Fibroblast of lung (primary cell): ENCODE measurements around the gene EBI3. TPM values are rescaled to one million over a fixed set of nuclear protein-coding genes. Genes with fewer than 3 reads are reported as not detected.

ENCODE experiments used
- DNase-seq, 2 donors: peaks; one replicate each; pipeline versions ENCODE4 v3.0.0 to v3.0.0-alpha.2; 2010; ENCODE audit warnings: low read depth in 2 of 2
- H2AFZ ChIP-seq: 2 replicates; pipeline ENCODE4 v1.5.1; 2012; ENCODE audit warnings: low read length, control low read depth, inconsistent platforms
- H3K27ac ChIP-seq: 2 replicates; pipeline ENCODE4 v1.5.1; 2011; ENCODE audit warnings: low read length, control low read depth; ENCODE audit not compliant: insufficient read depth
- H3K27me3 ChIP-seq: 2 replicates; pipeline ENCODE4 v1.5.1; 2011; ENCODE audit warnings: mild to moderate bottlenecking, low read length; ENCODE audit not compliant: control insufficient read depth, insufficient read depth
- H3K36me3 ChIP-seq: 2 replicates; pipeline ENCODE4 v1.5.1; 2011; ENCODE audit warnings: low read length; ENCODE audit not compliant: control insufficient read depth, insufficient read depth
- H3K4me1 ChIP-seq: 2 replicates; pipeline ENCODE4 v1.5.1; 2011; ENCODE audit warnings: low read length; ENCODE audit not compliant: control insufficient read depth, insufficient read depth; ENCODE audit errors: extremely low read depth
- H3K4me2 ChIP-seq: 2 replicates; pipeline ENCODE4 v1.5.1; 2011; ENCODE audit warnings: low read length, control low read depth; ENCODE audit not compliant: insufficient read depth; ENCODE audit errors: extremely low read depth
- H3K4me3 ChIP-seq, 4 experiments: fragments of 200-600 bp in 1 of 4; sonication (generic) in 1 of 4; replicated peaks in 1 of 4; 2 replicates each; pipeline ENCODE4 v1.5.1; 2011 to 2016; ENCODE audit warnings: low read length in 4 of 4, low read depth in 3 of 4, mild to moderate bottlenecking in 3 of 4, control low read depth in 2 of 4, inconsistent platforms in 1 of 4, mixed read lengths in 1 of 4; ENCODE audit not compliant: insufficient read depth in 1 of 4; ENCODE audit errors: control extremely low read depth in 1 of 4
- H3K79me2 ChIP-seq: 2 replicates; pipeline ENCODE4 v1.5.1; 2012; ENCODE audit warnings: mild to moderate bottlenecking, low read length, inconsistent platforms; ENCODE audit not compliant: control insufficient read depth, insufficient read depth
- H3K9ac ChIP-seq: 2 replicates; pipeline ENCODE4 v1.5.1; 2011; ENCODE audit warnings: mild to moderate bottlenecking, low read length, control low read depth; ENCODE audit not compliant: insufficient read depth
- H3K9me3 ChIP-seq: 2 replicates; pipeline ENCODE4 v1.5.1; 2012; ENCODE audit warnings: low read depth, low read length; ENCODE audit not compliant: control insufficient read depth, insufficient read depth
- H4K20me1 ChIP-seq: 2 replicates; pipeline ENCODE4 v1.5.1; 2011; ENCODE audit warnings: low read length; ENCODE audit not compliant: control insufficient read depth, insufficient read depth; ENCODE audit errors: extremely low read depth
- CTCF ChIP-seq, 2 donors: IDR thresholded peaks in 1 of 2; conservative IDR thresholded peaks in 1 of 2; 1 replicate in 1 of 2; 2 replicates in 1 of 2; pipeline ENCODE4 v1.5.1; 2011 to 2012; ENCODE audit warnings: low read length in 2 of 2, control low read depth in 1 of 2, inconsistent platforms in 1 of 2, low read depth in 1 of 2, mild to moderate bottlenecking in 1 of 2
- EZH2 ChIP-seq: IDR thresholded peaks from 2 replicates; pipeline ENCODE4 v1.5.1; 2012; ENCODE audit warnings: low read length, control low read depth, mild to moderate bottlenecking; ENCODE audit errors: missing control alignments
- polyA plus RNA-seq, 2 donors: library from polyadenylated mRNA; depleted of rRNA in 1 of 2; stranded (reverse) in 1 of 2; unstranded in 1 of 2; fragments of >200 nt; gene quantifications; 2 replicates each; pipeline ENCODE4 v1.2.1, GENCODE V29; 2011 to 2012; ENCODE audit warnings: missing spikeins in 1 of 2
- total RNA-seq: library from RNA; depleted of rRNA; stranded (reverse); fragments of >200 nt; gene quantifications from 2 replicates; pipeline ENCODE4 v1.2.1, GENCODE V29; 2014

Gene EBI3
- total and polyA plus RNA-seq, 2 donors (not counting 1 experiment from before 2014, with no cell fraction given) = 0.14 TPM; not detected in 1

- TF ChIP-seq EZH2 (no peak), CTCF (conservative IDR thresholded peaks at IDR 0.05 in 1 of 2, IDR thresholded peaks at IDR 0.05 in 1 of 2; ENCODE audit: low read depth in 1 of 2, low read length in 2 of 2) (no peak)
- no peaks in the 10 kb centered on the region for H4K20me1 ChIP-seq
- no peak overlapping the region for H3K4me3 ChIP-seq
- H3K79me2 ChIP-seq = no peaks in the 10 kb centered on the region
- H3K4me1 ChIP-seq = peaks cover 3% of the 10 kb centered on the region
- H3K9me3 ChIP-seq = no peaks in the 10 kb centered on the region
- peaks cover 10% of the 10 kb centered on the region for H3K27me3 ChIP-seq
- no peaks in the 10 kb centered on the region for H3K36me3 ChIP-seq
- DNase-seq = no peak
- no peak overlapping the region for H2AFZ ChIP-seq
- no peak overlapping the region for H3K4me2 ChIP-seq
- no peak overlapping the region for H3K27ac ChIP-seq
- no peak overlapping the region for H3K9ac ChIP-seq
Observed at GRCh38 chr19:4199699-4200293, 29.5 kb upstream of the EBI3 start.

GRCh38 chr19:4200940-4201542, 28.3 kb upstream of the EBI3 start:
- no peak overlapping the region for H3K27ac ChIP-seq
- H3K4me2 ChIP-seq = no peak overlapping the region
- H3K9ac ChIP-seq = no peak overlapping the region
- no peaks in the 10 kb centered on the region for H3K36me3 ChIP-seq
- peaks cover 9% of the 10 kb centered on the region for H3K27me3 ChIP-seq
- H4K20me1 ChIP-seq = no peaks in the 10 kb centered on the region
- TF ChIP-seq EZH2 (no peak), CTCF (conservative IDR thresholded peaks at IDR 0.05 in 1 of 2, IDR thresholded peaks at IDR 0.05 in 1 of 2; ENCODE audit: low read depth in 1 of 2, low read length in 2 of 2) (no peak)
- no peak overlapping the region for H3K4me3 ChIP-seq
- H3K79me2 ChIP-seq = no peaks in the 10 kb centered on the region
- H3K9me3 ChIP-seq = no peaks in the 10 kb centered on the region
- DNase-seq = no peak
- H2AFZ ChIP-seq = no peak overlapping the region
- peaks cover 3% of the 10 kb centered on the region for H3K4me1 ChIP-seq

GRCh38 chr19:4201798-4202197, 27.5 kb upstream of the EBI3 start:
- no peak overlapping the region for H3K4me2 ChIP-seq
- no peaks in the 10 kb centered on the region for H3K9me3 ChIP-seq
- H3K36me3 ChIP-seq = no peaks in the 10 kb centered on the region
- peaks cover 3% of the 10 kb centered on the region for H3K4me1 ChIP-seq
- H3K4me3 ChIP-seq = no peak overlapping the region
- no peak overlapping the region for H3K9ac ChIP-seq
- no peak overlapping the region for H2AFZ ChIP-seq
- no peak for DNase-seq
- no peak for TF ChIP-seq CTCF (conservative IDR thresholded peaks at IDR 0.05 in 1 of 2, IDR thresholded peaks at IDR 0.05 in 1 of 2; ENCODE audit: low read depth in 1 of 2, low read length in 2 of 2)
- TF ChIP-seq EZH2 = no peak
- no peak overlapping the region for H3K27ac ChIP-seq
- no peaks in the 10 kb centered on the region for H3K79me2 ChIP-seq
- no peaks in the 10 kb centered on the region for H4K20me1 ChIP-seq
- peaks cover 7% of the 10 kb centered on the region for H3K27me3 ChIP-seq
